Right ventricle myocardium inferior (tissue), 1 donor: ENCODE data around the gene ICE1. TPM values are rescaled to one million over a fixed set of nuclear protein-coding genes. Genes with fewer than 3 reads are reported as not detected.
"Not testable (repeated sequence)": the region's sequence is repeated elsewhere in the genome, so short reads cannot be mapped to it uniquely, and the experiment has no call there.

Experiments used
- ATAC-seq: fragments of 200-7000 bp; cut with Tn5 transposase; one replicate; pipeline ENCODE4 v1.9.1; 2020; ENCODE audit warnings: mild to moderate bottlenecking, moderate library complexity
- DNase-seq: peaks from one replicate; pipeline ENCODE4 v3.0.0; 2021; ENCODE audit errors: missing footprints
- intact Hi-C: fragments of 100-400 bp; cut with DNase I; formaldehyde crosslinking; loops from one replicate; pipeline ENCODE4 v1.11.0; 2022
- long read RNA-seq: library from polyadenylated mRNA; unstranded; transcript quantifications from one replicate; pipeline ENCODE4 v2.0.0, GENCODE V29; 2021
- total RNA-seq: library from RNA; stranded (reverse); fragmentation: NEBNext Ultra II Directional; extraction: Animal tissue kit (Norgen Biotek cat#: 25700); gene quantifications from one replicate; pipeline ENCODE4 v1.2.1, GENCODE V29; 2021
- donor health status: DM: no; HTN: yes; CAD: no; lungs with severe emphysema.

ICE1 gene
- 18.3 TPM for total RNA-seq
- long read RNA-seq, partial matches to known transcripts = 1 of 1 reads
- long read RNA-seq, other reads (novel, unspliced or antisense) = 0 of 1 reads

GRCh38 chr5:5421961-5422818 is at the start of gene ICE1:
ICE1 (plus strand) TSS chr5:5422677; CDS start chr5:5422916, 239 bp downstream.
- peak; percentile 99 for ATAC-seq
- peak; percentile 99 for DNase-seq
- intact Hi-C loops = loop anchor here (2.0 kb wide), 1 partner anchor 279 kb away; no protein-coding TSS in a partner anchor

GRCh38 chr5:5372930-5373329 is 49.5 kb upstream of the ICE1 start:
- DNase-seq = no peak
- no peak for ATAC-seq
- intact Hi-C loops = no loop called here

- intact Hi-C loops = no loop called here
- peak; percentile 67 for ATAC-seq
- no peak for DNase-seq
These were observed 49.0 kb upstream of the ICE1 start for GRCh38 chr5:5373351-5373989.

GRCh38 chr5:5374009-5374715 is 48.3 kb upstream of the ICE1 start:
- no peak for DNase-seq
- intact Hi-C loops = no loop called here
- ATAC-seq = peak; percentile 40

- DNase-seq = no peak
- intact Hi-C loops = no loop called here
- ATAC-seq = no peak
These were observed 44.7 kb upstream of the ICE1 start for GRCh38 chr5:5377780-5378179.

- no peak for ATAC-seq
- DNase-seq = no peak
- intact Hi-C loops = no loop called here
These were observed 43.9 kb upstream of the ICE1 start for GRCh38 chr5:5378531-5378930.

GRCh38 chr5:5380298-5380697 is 42.2 kb upstream of the ICE1 start:
- no peak for ATAC-seq
- DNase-seq = no peak
- intact Hi-C loops = no loop called here

GRCh38 chr5:5381310-5381913 is 41.1 kb upstream of the ICE1 start:
- ATAC-seq (peak; percentile 23), DNase-seq (no peak)

GRCh38 chr5:5383461-5383860 is 39.0 kb upstream of the ICE1 start:
- DNase-seq (no peak), ATAC-seq (no peak)
- intact Hi-C loops = no loop called here

More at GRCh38 chr5:5381310-5381913, 41.1 kb upstream of the ICE1 start:
- intact Hi-C loops = no loop called here

GRCh38 chr5:5384660-5385330 is 37.7 kb upstream of the ICE1 start:
- ATAC-seq (no peak), DNase-seq (no peak)
- intact Hi-C loops = no loop called here

- intact Hi-C loops = no loop called here
- ATAC-seq (no peak), DNase-seq (no peak)
These were observed 37.2 kb upstream of the ICE1 start for GRCh38 chr5:5385331-5385662.

- ATAC-seq = no peak
- no peak for DNase-seq
- intact Hi-C loops = no loop called here
These were observed 36.1 kb upstream of the ICE1 start for GRCh38 chr5:5386329-5386728.

GRCh38 chr5:5387192-5387591 is 35.3 kb upstream of the ICE1 start:
- intact Hi-C loops = no loop called here
- ATAC-seq (no peak), DNase-seq (no peak)

- ATAC-seq (no peak), DNase-seq (no peak)
- intact Hi-C loops = no loop called here
These were observed 34.7 kb upstream of the ICE1 start for GRCh38 chr5:5387777-5388176.

- intact Hi-C loops, ATAC-seq, DNase-seq: not testable (repeated sequence)
These were observed 32.2 kb upstream of the ICE1 start for GRCh38 chr5:5390121-5390869.

- DNase-seq, ATAC-seq, intact Hi-C loops: not testable (repeated sequence)
These were observed 30.0 kb upstream of the ICE1 start for GRCh38 chr5:5392504-5392903.

GRCh38 chr5:5394384-5394986 is 28.0 kb upstream of the ICE1 start:
- intact Hi-C loops, ATAC-seq: not testable (repeated sequence)

More at GRCh38 chr5:5394384-5394986, 28.0 kb upstream of the ICE1 start:
- not testable (repeated sequence) for DNase-seq
